Duodenal mucosa (tissue), 2 donors: Measurements from ENCODE around the gene GDF9.

ENCODE experiments used
- H3K27ac ChIP-seq: one replicate; pipeline ENCODE4 v1.7.0; 2013; ENCODE audit warnings: low read depth, low read length
- H3K27me3 ChIP-seq, 2 donors: one replicate each; pipeline ENCODE4 v1.7.0; 2013; ENCODE audit warnings: low read length in 2 of 2, control low read depth in 1 of 2; ENCODE audit not compliant: insufficient read depth in 2 of 2, control insufficient read depth in 1 of 2
- H3K36me3 ChIP-seq, 2 donors: one replicate each; pipeline ENCODE4 v1.7.0; 2013; ENCODE audit warnings: low read length in 2 of 2, control low read depth in 1 of 2; ENCODE audit not compliant: insufficient read depth in 2 of 2, control insufficient read depth in 1 of 2
- H3K4me1 ChIP-seq, 2 donors: one replicate each; pipeline ENCODE4 v1.7.0; 2013; ENCODE audit warnings: low read length in 2 of 2, control low read depth in 1 of 2; ENCODE audit not compliant: insufficient read depth in 2 of 2, control insufficient read depth in 1 of 2
- H3K4me3 ChIP-seq, 2 donors: one replicate each; pipeline ENCODE4 v1.7.0; 2013; ENCODE audit warnings: low read length in 2 of 2, low read depth in 1 of 2
- H3K9ac ChIP-seq, 2 donors: one replicate each; pipeline ENCODE4 v1.7.0; 2013; ENCODE audit warnings: low read length in 2 of 2, low read depth in 1 of 2
- H3K9me3 ChIP-seq, 2 donors: one replicate each; pipeline ENCODE4 v1.7.0; 2013; ENCODE audit warnings: low read length in 2 of 2, control low read depth in 1 of 2; ENCODE audit not compliant: control insufficient read depth in 1 of 2

GDF9 gene

DNA sequence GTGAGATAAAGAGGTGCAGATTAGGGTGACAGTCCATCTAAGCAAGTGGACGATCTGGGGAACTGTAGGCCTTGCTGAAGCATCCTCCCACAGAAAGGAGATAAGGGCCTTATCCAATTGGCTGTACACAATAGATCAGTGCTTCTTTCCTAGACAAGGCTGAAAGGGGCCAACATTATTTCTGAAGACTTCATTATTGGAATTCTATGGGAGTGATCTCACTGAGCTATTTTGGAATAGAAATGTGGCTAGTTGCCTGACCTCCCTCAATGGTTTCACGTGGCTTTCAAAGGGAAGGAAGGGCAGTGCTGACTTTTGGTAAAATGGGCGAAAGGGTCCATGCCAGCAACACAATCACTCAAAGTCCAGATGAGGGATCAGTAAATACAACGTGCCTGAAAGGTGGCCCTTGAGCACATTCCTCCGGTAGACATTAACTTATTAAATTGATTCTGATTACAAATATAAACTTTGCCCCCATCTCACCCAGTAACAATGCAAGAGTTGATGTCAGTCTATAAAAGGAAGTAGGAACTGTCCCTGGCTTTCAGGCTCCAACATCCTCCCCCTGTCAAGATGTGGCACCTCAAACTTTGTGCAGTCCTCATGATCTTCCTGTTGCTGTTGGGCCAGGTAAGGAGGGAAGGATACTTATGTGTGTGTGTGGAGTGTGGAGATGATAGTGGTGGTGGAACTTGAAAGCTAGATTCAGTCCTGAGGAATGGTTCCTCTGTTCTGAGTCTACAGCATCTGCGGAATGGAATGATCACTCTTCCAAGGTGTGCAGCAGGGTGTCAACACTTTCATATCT is 7.1 kb upstream of the GDF9 start, which contains the start of gene LEAP2:
LEAP2 (plus strand) TSS at position 550 of the 811 bp plus-strand sequence; CDS start at position 577, 27 bp downstream.
- H3K27ac ChIP-seq = peak within 1 kb of the TSS; percentile 33

DNA sequence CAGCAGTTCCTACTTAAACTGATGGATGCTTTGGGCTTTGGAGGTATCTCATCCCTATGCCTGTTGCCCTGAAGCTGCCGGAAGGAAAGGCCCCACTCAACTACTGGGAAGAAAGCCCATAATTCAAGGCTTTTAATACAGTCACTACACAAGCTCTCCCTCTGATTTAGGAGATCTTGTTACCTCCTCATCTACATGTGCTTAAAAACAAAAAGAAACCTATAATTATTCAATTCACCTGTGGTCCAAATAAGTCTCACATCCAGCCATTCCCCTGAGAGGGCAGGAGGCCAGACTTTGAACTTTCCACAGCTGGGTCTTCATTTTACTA is 6.5 kb upstream of the GDF9 start:
- peaks cover 16 to 33% of the 10 kb centered on the region in 2 donors for H3K4me1 ChIP-seq
- H3K9me3 ChIP-seq = no peaks in the 10 kb centered on the region
- H3K9ac ChIP-seq = no peak overlapping the region
- peak overlapping the region; percentile 27 for H3K27ac ChIP-seq
- no peak overlapping the region for H3K4me3 ChIP-seq
- peaks cover 27 to 30% of the 10 kb centered on the region in 2 donors for H3K36me3 ChIP-seq
- H3K27me3 ChIP-seq = no peaks in the 10 kb centered on the region

More for the DNA sequence above, 7.1 kb upstream of the GDF9 start, which contains the start of gene LEAP2:
- peaks cover 16 to 38% of the 10 kb centered on the region in 2 donors for H3K4me1 ChIP-seq
- peaks cover 29 to 33% of the 10 kb centered on the region in 2 donors for H3K36me3 ChIP-seq
- peak within 1 kb of the TSS; percentile 44 to 53 for H3K4me3 ChIP-seq
- H3K27me3 ChIP-seq = no peaks in the 10 kb centered on the region
- no peaks in the 10 kb centered on the region for H3K9me3 ChIP-seq
- H3K9ac ChIP-seq = peak within 1 kb of the TSS; percentile 16 to 27

DNA sequence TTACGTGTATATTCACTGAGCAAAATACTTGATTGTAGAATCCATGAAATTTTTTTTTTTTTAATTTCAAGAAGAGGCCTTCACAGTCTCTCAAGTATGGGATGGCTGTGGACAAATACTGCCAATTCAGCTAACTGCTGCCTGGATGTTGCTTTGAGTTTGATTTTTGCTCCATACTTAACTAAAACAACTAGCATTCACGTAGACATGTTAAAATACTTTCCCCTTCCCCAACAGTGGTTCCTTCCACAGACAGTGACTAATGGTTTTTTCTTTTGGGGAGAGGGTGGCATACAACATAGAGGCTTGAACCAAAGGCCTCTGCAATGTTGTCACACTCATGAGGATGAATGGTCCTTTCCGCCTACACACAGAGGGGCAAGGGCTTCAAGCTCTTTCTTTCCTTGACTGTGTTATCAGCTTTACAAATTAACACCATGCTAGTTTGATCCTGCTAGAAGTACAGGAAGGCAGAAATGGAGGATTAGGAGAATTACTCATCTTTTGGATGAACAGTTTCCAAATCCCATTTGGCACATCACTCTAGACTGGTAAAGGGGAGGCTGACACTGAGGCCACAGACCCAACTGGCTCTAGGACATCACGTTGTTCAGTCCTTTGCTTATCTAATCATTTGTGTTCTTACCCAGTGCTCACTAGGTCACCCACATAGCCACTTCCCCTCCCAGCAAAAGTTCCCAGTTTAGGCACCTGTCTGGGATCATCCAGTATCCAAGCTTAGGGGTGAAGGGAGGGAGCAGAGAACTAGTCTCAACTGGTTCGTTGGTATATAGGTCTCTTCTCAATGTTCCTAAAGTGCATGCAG is 5.4 kb upstream of the GDF9 start:
- Histone ChIP-seq H3K4me3 (no peak overlapping the region), H3K36me3 (peaks cover 26 to 33% of the 10 kb centered on the region in 2 donors), H3K4me1 (peaks cover 24 to 37% of the 10 kb centered on the region in 2 donors), H3K27me3 (no peaks in the 10 kb centered on the region), H3K9me3 (no peaks in the 10 kb centered on the region), H3K27ac (no peak overlapping the region), H3K9ac (no peak overlapping the region)

DNA sequence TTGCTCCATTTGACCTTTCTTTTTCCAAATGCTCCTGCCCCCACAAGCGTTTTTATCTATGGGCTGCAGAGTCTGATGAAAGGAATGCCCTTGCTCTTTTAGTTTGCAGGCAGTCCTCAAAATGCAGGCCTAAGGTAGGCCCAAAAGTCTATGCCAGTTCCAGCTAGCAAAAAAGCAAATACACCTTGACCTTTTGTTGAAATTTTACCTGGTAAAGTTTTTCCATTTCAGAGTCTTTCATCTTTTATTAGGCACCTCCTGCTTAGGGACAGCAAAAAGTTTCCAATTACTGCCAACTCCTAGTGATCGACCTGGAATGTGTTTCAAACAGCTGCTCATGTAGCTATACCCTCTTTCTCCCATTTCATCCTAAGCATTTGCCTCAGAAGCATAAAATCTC is 4.5 kb upstream of the GDF9 start:
- H3K9ac ChIP-seq = no peak overlapping the region
- H3K27me3 ChIP-seq = no peaks in the 10 kb centered on the region
- H3K36me3 ChIP-seq = peaks cover 26 to 33% of the 10 kb centered on the region in 2 donors
- H3K4me1 ChIP-seq = peaks cover 27 to 37% of the 10 kb centered on the region in 2 donors
- no peak overlapping the region for H3K27ac ChIP-seq
- H3K4me3 ChIP-seq = no peak overlapping the region
- no peaks in the 10 kb centered on the region for H3K9me3 ChIP-seq

DNA sequence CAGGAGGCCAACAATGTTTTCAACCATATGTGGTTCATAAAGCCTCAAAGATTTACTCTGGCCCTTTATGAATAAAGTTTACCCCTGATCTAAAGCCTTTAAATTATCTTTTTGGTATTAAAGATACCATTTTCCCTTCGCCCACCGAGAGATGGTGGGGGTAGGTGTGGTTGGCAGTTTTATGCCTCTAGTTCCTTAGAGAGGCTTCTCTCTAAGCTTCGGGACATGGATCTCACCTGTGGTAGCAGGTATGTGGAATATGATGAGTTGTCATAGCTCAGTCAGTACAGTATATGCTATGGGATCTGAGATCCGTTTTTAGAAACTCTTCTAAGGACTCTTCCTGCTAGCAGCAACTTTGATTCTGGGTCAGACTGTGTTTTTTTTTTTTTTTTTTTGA is 2.5 kb upstream of the GDF9 start:
- H3K36me3 ChIP-seq = peaks cover 26 to 33% of the 10 kb centered on the region in 2 donors
- H3K9me3 ChIP-seq = no peaks in the 10 kb centered on the region
- H3K9ac ChIP-seq = no peak overlapping the region
- H3K27me3 ChIP-seq = no peaks in the 10 kb centered on the region
- H3K4me3 ChIP-seq = no peak overlapping the region
- H3K4me1 ChIP-seq = peaks cover 33 to 40% of the 10 kb centered on the region in 2 donors
- H3K27ac ChIP-seq = no peak overlapping the region

DNA sequence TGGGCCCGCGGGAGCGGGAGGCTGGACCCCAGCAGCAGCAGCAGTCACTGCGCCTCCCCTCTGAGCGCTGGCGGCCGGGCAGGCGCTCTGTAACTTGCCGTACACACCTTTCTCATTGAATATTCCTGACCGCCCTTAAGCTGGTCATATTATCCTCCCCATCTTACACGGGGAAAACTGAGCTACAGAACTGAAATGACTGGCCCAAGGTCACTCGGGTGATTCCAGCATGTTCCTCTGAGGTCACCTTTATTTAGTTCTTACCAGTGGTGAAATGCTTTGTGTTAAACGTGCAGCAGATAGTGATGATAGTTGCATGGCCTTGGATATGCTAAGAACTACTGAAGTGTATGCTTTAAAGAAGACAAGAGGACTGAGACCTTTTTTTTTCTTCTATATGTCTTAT is 780 bp upstream of the GDF9 start:
- Histone ChIP-seq H3K4me3 (peak overlapping the region; percentile 90 to 94), H3K27ac (peak overlapping the region; percentile 93), H3K9ac (peak overlapping the region; percentile 98 to 100), H3K36me3 (peaks cover 21 to 26% of the 10 kb centered on the region in 2 donors), H3K27me3 (no peaks in the 10 kb centered on the region), H3K4me1 (peaks cover 21 to 25% of the 10 kb centered on the region in 2 donors), H3K9me3 (no peaks in the 10 kb centered on the region)

DNA sequence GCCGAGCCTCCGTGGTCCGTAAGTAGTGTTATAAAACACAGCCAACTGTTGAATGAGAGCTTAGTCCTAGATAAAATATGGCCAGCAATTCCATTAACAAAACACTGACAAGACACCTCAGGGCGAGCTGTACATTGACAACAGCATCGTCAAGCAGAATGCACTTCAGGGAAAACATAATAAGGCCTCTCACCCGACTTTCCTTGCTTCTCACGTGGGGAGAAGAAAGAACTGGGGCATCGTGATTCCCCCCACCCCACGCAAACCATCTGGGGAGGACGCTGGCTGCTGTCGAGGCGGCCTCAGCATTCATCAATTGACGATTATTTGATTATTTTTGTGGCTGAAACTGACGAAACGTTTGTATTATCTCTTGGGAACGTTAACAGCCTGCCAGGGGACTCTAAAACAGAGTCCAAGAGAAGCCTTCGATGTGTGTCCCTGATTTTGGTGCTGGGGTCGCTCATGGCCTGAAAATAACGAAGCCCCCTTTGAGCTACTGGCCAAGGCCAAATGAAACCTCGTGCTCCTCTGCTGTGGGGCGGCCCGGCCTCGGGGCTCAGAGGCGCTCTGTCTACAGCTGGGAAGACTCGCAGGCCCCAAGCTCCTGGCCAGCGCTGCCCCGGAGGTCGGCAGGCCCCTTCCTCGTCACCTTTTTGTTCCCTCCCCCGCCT is 464 bp downstream of the GDF9 start:
- no peaks in the 10 kb centered on the region for H3K9me3 ChIP-seq
- H3K27me3 ChIP-seq = no peaks in the 10 kb centered on the region
- peak overlapping the region; percentile 98 to 100 for H3K9ac ChIP-seq
- H3K27ac ChIP-seq = peak overlapping the region; percentile 82
- peak overlapping the region; percentile 90 to 94 for H3K4me3 ChIP-seq
- H3K4me1 ChIP-seq = peaks cover 13 to 17% of the 10 kb centered on the region in 2 donors
- H3K36me3 ChIP-seq = peaks cover 15 to 25% of the 10 kb centered on the region in 2 donors

DNA sequence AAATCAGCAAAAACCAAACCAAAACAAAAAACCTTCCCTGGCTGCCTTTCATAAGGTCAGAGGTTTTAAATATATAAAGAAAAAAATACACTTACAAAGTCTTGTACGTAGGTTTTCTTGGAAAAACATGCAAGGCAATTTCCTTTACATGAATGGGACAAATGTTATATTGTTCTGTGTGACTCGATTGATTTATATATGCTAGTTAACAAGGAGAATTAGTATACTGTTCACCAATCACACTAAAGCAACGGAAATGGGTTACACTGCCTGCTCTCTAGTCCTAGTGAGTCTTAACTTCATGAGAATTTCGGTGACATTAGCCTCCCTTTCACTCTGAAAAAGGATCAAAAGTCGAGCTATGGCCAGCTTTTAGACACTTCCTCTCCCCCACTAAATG is 5.5 kb downstream of the GDF9 start:
- Histone ChIP-seq H3K27me3 (no peaks in the 10 kb centered on the region), H3K9me3 (no peaks in the 10 kb centered on the region), H3K4me3 (no peak overlapping the region), H3K36me3 (no peaks in the 10 kb centered on the region), H3K27ac (no peak overlapping the region), H3K4me1 (peaks cover 4 to 5% of the 10 kb centered on the region in 2 donors), H3K9ac (no peak overlapping the region)

DNA sequence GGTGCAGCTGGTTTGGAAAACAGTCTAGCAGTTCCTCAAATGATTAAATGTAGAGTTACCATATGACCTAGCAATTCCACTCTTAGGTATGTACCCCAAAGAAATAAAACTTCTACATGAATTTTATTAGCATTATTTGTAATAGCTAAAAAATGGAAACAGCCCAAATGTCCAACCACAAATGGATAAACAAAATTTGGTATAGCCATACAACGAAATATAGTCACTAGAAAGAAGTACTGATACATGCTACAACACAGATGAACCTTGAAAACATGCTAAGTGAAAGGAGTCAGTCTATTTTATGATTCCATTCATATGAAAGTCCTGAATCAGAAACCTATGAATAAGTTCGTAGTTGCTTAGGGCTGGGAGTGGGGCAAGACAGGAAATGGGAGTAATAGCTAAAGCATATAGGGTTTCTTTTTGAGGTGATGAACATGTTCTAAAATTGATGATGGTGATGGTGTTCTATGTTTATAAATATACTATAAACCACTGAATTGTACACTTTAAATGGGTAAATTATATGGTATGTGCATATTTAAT is 6.3 kb downstream of the GDF9 start:
- Histone ChIP-seq H3K36me3 (no peaks in the 10 kb centered on the region), H3K27ac (no peak overlapping the region), H3K9me3 (no peaks in the 10 kb centered on the region), H3K4me3 (no peak overlapping the region), H3K27me3 (no peaks in the 10 kb centered on the region), H3K4me1 (no peaks in the 10 kb centered on the region), H3K9ac (no peak overlapping the region)
